COR-L47 (cell line): ENCODE results near the gene COPS2.

Experiments
- DNase-seq: peaks from one replicate; lab custom pipeline; 2025; lab: John Stamatoyannopoulos, UW

Gene COPS2

GRCh38 chr15:49155834-49156627 lies 632 bp upstream of the COPS2 start:
- DNase-seq: no peak

- DNase-seq: no peak
These were observed 645 bp downstream of the COPS2 start for GRCh38 chr15:49154799-49155109.

DNA sequence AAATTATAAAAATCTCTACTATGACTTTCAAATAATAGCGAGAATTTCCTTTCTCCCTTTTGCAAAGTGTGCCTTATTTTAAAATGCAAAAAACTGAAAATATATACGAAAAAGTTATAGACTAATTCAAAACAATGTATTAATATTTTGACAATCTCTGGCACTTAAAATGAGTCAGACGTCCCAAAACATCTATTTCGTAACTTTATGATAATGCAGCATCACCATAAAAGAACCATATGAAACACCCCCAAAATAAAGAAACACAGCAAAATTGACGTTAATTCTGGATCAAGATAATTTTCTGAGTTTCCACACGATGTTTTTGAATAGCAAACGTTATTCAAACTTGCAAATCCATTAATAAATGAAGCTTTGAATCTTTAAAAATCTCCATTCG lies 1.0 kb downstream of the COPS2 start:
- no peak for DNase-seq

GRCh38 chr15:49152552-49153312 lies 2.7 kb downstream of the COPS2 start:
- DNase-seq: no peak

DNA sequence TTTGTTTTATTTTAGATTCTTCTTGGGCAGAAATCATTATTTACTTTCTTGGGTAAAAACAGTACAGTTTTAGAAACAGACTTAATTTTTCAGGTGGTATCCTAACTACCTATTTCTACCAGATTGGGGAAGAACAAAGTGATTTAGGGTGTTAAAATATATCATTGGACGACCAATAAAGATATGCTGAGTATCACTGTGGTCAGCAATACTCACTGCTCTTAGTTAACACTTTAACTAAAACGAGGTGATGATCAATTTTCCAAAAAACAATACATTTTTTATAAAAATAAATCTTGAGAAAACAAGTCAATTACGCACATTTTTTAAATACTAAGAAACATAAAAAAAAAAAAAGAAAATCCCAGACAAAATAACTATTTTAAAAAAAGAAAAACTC lies 3.6 kb downstream of the COPS2 start:
- no peak for DNase-seq

- no peak for DNase-seq
These were observed 6.7 kb downstream of the COPS2 start for GRCh38 chr15:49148727-49149126.

DNA sequence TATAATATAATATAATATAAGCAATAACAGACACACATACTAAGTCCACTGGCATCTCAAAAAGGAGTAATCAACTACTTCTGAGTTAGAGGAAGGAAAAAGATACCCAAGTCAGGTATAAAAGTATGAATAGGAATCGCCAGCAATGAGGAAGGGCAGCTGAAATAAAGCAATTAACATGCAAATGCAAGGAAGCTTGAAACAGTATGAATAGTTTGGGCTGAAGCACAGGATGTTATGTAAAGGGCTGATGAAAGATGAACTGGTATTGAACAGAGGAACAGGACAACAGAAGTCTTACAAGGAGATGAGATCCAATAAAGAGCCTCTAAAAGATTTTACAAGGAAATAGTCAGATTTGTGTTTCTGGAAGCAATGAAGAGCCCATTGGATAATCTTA lies 7.1 kb downstream of the COPS2 start:
- DNase-seq: no peak

DNA sequence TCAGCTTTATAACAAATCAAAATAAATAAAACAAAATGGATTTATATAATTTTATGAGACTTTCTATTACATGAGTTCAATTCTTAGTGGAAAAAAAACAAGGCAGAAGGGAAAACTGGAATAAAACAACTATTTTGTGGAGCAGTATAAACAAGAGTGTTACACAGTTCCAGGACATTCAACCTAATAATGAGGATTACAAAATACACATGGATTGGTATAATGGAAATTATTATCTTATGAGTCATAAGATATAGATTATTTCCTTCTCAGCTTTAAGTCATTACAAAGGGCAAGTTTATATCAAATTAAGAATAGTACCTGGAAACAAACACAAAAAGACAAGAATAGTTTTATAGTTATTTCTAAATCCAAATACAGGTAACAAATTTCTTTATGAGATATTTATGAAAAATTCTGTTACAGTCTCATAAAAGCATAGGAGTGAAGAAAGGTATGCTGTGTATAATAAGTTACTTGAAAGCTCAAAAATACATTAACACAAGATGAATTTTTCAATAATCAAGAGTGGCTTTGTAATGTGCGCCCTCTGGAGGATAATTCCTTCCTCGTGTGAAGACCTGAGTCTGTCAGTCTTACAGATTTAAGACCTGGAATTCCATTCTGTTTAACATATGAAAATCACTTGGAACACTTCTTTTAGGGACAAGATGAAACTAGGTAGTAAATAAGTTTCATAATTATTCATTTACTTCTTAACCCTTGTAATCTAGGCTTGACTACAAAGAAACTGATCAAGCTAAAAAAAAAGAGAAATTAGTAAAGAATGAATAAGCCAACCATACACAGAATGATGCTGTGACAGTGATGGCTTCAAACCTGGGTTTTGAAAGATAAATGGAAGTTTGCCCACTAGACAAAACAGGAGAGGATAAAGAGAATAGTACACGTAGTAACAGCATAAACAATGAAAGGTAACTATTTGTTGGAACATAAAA lies 9.5 kb downstream of the COPS2 start:
- DNase-seq: peak; percentile 32

DNA sequence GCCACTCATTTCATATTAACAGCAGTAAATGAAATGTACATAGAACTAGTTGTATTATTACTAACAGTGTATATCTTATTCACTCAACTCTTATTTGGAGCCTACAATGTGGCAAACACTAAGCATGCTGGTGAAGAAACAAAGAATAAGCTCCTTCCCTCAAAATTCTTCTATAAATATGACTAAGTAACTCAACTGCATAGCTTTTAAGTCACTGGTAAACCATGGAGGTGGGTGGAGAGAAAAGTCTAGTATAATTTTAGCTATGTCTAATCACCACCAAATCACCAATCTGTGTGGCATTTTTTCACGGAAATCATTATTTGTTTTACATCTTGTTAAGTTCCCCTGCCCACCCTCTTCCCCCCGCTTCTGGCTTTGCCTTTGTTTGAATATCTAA lies 17.5 kb downstream of the COPS2 start:
- no peak for DNase-seq

- no peak for DNase-seq
These were observed 19.5 kb downstream of the COPS2 start for GRCh38 chr15:49135911-49136310.

DNA sequence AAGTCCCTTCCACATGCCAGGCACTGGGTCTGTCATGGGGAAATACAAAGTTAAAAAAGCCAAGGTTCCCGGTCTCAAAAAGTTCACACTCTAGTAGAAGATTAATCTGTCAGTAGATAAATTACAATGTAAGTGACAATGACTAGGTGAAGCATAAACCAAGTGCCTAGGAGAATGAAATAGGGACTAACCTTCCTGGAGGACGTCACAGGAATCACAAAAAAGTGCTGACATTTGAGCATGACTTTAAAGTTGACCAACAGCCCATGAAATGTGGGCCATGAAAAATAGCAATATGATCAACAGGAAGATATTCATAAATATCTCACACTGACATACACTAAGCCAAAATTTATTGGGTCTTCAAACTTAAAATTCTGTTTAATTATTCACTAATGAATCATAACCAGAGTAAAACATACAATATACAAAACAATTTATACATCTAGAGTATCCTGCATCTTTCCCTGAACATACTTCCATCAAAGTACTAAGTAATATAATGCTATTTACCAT lies 20.0 kb downstream of the COPS2 start:
- no peak for DNase-seq

- no peak for DNase-seq
These were observed 20.6 kb downstream of the COPS2 start for GRCh38 chr15:49134683-49135341.

DNA sequence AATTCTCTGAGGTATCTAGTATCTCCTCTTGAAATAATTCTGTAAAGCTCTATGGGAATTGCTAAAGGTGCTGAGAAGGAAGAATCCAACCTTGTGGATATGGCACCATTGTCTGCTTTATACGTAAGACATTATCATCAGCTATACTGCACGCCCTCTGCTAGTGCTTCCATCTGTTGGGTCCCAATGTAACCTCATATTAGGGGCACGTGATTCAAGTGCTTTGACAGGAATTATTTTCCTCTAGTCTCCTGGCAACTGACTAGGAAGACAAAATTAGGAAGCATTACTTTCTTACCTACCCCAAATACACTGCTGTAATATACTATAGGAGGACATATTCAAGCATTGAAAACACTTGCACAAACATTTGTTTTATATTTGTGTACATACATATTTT lies 24.0 kb downstream of the COPS2 start:
- DNase-seq: no peak

- DNase-seq: no peak
These were observed 31.0 kb downstream of the COPS2 start for GRCh38 chr15:49124371-49124770.

GRCh38 chr15:49122541-49123062 lies 32.8 kb downstream of the COPS2 start:
- no peak for DNase-seq

DNA sequence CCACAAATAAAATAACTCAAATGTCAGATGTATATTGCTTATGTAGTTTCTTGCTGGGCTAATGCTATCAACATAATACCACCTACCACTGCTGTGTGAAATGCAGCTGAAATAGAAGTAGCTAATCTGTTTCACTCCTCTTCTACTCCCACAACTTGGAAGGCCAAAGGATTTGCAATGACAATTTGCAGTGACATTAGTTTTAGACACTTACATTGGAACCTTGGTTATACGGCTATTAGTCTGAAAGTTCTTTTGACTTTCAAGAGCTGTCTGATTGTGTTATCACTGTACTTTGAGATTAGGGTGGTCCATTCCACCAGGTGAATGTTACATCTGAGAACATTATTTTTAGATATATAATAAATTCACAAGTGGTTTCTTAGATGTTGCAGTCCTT lies 33.5 kb downstream of the COPS2 start:
- no peak for DNase-seq

GRCh38 chr15:49120832-49121231 lies 34.6 kb downstream of the COPS2 start:
- DNase-seq: no peak

- no peak for DNase-seq
These were observed 39.1 kb downstream of the COPS2 start for GRCh38 chr15:49116108-49116857.

- no peak for DNase-seq
These were observed 40.3 kb downstream of the COPS2 start for GRCh38 chr15:49115062-49115461.

DNA sequence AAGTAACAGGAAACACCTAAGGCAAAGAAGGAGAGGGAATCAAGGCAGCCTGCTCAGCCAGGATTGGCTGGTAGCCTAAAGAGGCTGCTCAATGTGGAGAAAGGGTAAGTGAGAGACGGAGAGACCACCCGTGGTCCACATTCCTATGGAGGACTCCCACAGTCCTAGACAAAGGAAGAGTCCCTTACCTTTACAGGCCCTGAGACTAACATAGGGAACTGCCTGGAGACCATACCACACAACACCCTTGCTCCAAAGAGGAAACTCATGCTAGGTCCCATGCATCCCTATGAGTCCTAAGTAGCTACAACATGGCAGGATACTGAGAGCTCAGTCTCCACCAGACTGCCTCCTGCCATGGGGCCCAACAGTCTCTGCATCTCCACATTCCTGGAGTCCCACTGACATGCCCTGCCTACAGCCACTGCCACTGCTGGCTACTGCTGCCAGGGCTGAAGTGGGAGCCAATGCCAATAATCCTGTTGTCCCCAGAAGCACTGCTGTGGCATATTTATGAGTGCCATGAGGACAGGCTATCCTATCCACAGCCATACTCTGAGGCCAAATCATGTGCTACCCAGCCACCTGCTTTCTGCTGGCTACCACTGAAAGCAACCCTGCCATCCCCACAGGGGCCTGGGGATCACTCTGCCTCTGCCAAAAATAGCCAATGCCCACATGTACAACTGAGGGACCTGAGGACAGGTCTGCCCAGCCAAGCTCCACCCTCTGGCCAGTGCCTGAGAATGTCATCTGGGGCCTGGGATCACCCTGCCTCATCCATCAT lies 45.0 kb downstream of the COPS2 start:
- DNase-seq: no peak
